NCI-H446 (cell line): ENCODE measurements around the gene GSTM2.
"Not testable (repeated sequence)": the region's sequence is repeated elsewhere in the genome, so short reads cannot be mapped to it uniquely, and the experiment has no call there.

Experiments used
- DNase-seq, 2 experiments: peaks; one replicate each; lab custom pipeline; 2025; lab: John Stamatoyannopoulos, UW

The GSTM2 gene

DNA sequence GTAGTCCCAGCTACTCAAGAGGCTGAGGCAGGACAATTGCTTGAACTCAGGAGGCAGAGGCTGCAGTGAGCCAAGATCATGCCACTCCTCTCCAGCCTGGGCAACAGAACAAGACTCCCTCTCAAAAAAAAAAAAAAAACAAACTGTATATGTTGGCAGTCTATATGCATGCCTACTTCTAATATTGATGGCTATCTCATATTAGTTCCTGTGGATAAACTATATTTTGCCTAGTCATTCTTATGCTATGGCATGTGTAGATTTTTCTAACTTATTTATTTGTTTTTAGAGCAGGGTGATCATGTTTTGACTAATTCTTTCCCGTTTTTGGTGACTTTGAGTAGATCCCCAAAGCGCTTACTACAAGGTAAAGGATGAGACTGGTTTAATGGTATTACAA is 10.8 kb downstream of the GSTM2 start:
- not testable (repeated sequence) for DNase-seq

DNA sequence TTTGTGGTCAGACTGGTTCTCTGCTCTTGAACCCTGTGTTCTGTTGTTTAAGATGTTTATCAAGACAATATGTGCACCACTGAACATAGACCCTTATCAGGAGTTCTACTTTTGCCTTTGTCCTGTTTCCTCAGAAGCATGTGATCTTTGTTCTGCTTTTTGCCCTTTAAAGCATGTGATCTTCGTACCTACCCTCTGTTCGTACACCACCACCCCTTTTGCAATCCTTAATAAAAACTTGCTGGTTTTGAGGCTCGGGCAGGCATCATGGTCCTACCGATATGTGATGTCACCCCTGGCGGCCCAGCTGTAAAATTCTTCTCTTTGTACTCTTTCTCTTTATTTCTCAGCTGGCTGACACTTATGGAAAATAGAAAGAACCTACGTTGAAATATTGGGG is 16.9 kb downstream of the GSTM2 start:
- DNase-seq, result not testable (repeated sequence)

DNA sequence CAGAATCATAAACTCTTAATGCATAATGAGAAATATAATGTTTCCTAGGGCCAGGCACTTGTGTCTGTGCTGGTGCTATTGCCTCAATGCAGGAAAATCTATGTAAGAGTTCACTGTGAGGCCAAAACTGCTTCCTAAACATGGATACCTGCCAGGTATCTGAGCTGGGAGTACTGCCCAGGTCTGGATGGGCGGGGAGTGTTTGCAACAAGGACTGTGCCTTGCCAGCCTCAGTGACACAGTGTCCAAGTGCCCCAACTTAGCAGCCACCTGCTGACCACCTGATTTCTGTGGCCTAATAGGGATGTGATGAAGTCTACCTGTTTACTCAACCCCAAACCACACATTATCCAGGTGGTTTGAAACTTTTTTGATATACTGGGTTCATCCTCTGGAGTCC is 17.5 kb downstream of the GSTM2 start:
- not testable (repeated sequence) for DNase-seq

DNA sequence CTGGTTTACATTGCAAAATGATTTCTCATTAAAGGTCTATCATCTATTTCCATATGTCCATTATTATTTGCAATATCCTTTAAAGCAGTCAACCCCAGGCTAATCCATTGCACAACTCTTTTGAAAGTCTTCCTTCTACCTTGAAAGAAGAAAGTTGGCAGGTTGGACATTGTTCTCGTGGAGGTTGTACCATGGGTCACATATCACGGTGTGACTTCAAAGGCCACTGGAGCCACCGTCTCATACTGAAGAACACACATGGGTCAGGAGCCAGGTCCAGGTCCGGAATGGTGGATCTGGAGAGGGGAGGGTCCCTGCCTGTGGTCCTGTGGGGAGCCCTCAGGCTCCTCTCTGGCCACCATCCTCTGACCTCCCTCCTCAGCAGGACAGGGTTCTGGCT is 18.0 kb downstream of the GSTM2 start:
- not testable (repeated sequence) for DNase-seq

DNA sequence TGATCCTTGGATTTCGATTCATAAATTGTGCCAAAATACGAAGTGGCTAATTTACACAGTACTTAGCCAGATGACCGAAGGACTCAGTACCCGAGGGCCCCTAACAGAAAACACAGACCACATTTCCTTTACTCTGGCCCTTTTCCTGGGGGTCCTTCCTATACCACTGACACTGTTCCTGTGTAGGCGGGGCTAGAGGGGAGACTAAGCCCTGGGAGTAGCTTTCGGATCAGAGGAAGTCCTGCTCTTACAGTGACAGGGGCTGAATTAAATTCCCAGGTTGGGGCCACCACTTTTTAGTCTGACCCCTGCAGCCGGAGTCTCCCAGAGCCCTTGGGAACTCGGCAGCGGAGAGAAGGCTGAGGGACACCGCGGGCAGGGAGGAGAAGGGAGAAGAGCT is 19.3 kb downstream of the GSTM2 start:
- not testable (repeated sequence) for DNase-seq

DNA sequence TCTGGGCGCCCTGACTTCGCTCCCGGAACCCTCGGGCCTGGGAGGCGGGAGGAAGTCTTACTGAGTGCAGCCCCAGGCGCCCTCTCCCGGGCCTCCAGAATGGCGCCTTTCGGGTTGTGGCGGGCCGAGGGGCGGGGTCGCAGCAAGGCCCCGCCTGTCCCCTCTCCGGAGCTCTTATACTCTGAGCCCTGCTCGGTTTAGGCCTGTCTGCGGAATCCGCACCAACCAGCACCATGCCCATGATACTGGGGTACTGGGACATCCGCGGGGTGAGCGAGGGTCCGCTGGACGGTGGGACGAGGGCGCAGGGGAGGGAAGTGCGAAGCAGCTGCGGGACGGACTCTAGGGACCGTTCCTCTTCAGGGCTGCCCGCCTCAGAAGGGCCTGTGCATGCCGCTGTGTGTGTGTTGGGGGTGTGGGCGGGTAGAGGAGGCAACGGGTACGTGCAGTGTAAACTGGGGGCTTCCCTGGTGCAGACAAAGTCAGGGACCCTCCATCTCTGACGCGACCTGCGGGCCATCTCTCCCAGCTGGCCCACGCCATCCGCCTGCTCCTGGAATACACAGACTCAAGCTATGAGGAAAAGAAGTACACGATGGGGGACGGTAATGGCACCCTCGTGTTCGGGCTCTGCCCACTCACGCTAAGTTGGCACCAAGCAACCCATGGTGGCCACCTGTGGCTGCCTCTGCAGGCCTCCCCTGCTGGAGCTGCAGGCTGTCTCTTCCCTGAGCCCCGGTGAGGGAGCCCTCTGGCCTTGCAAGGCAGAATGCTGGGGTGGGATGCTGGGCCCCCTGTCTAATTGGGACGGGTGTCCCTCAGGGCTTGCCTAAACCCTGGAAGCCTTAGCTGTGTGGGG is 20.0 kb downstream of the GSTM2 start, which contains the start of gene GSTM1:
Gene GSTM1 (plus strand): TSS at position 177 of the 859 bp plus-strand sequence. CDS start 57 bp downstream, at position 234.
- DNase-seq, result no peak

DNA sequence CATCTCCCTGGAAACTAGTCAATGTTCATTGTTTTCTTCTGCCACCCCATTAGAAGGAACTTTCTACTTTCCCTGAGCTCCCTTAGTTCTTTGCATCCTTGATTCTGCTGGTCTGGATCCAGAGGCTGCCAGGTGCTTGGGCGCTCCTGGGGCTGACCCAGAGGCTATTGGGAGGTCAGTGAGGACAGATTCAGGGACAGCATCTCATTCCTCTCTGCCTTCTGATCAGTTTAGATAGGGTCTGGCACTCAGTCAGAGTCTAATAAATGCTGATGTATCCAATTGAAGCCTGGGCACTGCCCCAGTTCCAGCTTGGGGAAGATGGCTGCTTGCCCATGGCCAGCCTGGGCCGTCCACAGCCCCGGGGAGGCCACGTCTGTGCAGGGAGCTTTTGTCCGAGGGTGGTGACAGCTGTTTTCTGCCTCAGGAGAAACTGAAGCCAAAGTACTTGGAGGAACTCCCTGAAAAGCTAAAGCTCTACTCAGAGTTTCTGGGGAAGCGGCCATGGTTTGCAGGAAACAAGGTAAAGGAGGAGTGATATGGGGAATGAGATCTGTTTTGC is 22.1 kb downstream of the GSTM2 start:
- DNase-seq, result no peak

DNA sequence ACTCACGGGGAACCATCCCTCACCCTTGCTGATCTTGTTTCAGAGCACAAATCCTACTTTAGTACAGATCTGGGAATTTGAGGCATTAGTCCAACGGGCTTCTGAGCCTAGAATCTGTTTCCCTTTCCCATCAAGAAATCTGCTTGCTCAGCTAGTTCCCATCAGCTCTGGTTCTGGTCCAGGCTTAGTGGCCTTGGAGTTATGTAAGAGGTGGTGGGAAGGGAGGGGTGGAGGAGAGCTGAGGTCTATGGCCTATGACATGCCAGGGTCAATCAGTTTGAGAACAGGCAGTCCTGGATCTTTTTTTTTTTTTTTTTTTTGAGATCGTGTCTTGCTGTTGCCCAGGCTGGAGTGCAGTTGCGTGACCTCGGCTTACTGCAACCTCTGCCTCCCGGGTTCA is 23.9 kb downstream of the GSTM2 start:
- DNase-seq, result no peak

DNA sequence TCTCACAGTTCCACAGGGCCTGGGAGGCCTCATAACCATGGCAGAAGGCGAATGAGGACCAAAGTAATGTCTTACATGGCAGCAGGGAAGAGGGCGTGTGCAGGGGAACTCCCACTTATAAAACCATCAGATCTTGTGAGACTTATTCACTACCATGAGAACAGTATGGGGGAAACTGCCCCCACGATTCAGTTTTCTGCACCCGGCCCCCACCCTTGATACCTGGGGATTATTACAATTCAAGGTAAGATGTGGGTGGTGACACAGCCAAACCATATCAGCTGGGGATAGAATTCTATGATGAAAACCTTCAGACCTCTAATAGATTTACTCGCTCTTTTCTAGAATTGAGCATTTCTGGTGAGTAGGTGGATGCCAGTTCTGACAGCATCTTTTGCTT is 26.5 kb downstream of the GSTM2 start:
- not testable (repeated sequence) for DNase-seq

DNA sequence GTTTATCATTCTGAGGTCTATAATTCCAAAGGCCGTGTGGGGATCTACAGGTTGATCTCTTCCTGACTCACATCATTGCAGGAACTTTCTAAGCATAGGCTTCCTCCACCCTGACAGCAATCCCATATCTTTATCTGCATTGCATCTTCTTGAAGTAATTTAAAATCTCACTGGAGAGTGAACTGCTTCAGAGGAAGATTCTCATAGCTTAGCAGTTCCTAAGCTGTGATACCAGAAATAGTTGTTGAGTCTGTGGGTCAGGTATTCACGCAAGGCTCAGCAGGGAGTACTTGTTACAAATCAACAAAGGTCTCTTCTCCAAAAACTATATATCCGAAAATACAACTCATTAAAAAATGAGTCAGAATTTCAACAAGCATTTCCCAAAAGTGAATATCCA is 27.3 kb downstream of the GSTM2 start:
- not testable (repeated sequence) for DNase-seq

DNA sequence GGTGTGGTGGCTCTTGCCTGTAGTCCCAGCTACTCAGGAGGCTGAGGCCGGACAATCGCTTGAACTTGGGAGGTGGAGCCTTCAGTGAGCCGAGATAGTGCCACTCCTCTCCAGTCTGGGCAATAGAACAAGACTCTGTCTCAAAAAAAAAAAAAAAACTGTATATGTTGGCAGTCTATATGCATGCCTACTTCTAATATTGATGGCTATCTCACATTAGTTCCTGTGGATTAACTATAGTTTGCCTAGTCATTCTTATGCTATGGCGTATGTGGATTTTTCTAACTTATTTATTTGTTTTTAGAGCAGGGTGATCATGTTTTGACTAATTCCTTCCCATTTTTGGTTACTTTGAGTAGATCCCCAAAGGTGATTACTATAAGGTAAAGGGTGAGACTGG is 29.2 kb downstream of the GSTM2 start:
- DNase-seq, result no peak

DNA sequence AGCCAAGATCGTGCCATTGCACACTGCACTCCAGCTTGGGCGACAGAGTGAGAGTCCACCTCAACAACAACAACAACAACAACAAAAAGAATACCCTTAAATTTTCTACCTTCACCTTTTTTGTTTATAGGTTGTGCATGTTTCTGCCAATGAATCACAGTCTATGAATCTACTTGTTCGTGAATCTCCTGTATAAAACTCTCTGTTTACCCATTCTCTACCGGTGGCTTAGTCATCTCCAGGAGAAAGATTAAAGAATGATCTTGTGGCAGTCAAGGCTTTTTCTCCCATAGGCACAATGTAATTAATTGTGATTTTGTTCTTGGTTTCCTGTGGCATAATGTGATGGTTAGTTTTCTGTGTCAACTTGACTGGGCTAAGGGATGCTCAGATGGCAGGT is 30.0 kb downstream of the GSTM2 start:
- DNase-seq, result not testable (repeated sequence)

DNA sequence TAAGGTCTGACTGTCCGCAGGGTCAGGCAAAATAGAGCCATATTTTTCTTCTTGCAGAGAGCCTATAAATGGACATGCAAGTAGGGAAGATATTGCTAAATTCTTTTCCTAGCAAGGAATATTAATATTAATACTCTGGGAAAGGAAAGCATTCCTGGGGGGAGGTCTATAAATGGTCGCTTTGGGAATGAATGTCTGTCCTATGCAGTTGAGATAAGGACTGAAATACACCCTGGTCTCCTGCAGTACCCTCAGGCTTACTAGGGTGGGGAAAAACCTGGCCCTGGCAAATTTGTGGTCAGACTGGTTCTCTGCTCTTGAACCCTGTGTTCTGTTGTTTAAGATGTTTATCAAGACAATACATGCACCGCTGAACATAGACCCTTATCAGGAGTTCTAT is 35.1 kb downstream of the GSTM2 start:
- DNase-seq, result not testable (repeated sequence)

DNA sequence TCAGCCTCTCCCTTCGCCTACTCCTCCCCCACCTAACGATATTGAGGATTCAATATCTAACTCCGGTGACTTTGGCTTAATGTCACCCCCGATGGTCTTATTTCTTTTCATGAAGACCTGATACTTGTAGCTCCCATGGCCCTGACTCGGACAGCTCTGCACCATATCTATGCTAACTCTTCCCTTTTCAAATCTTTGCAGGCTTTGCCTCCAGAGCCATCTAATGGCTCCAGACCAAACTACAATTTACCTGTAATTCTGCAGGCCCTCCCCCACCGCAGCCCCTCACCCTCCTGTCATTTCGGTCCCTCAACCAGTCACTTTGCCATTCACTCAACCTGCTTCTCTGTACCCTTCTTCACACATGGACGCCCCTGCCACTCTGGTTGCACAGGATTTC is 36.3 kb downstream of the GSTM2 start:
- no peak for DNase-seq

DNA sequence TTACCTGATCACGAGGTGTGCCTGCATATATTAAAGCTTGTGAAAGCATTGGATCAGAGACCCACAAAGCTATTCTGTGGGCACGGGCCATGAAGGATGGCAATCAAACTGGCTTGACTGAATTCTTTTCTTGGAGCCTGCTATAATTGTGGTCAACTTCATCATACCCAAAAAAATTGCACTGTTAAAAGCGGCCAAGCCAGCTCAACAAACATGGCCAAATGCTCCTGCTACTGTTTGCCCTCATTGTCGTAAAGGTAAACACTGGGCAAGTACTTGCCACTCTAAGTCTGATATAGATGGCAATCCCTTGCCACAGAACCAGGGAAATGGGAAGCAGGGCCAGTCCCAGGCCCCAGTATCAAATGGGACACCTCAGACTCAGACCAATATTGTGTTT is 37.6 kb downstream of the GSTM2 start:
- no peak for DNase-seq

DNA sequence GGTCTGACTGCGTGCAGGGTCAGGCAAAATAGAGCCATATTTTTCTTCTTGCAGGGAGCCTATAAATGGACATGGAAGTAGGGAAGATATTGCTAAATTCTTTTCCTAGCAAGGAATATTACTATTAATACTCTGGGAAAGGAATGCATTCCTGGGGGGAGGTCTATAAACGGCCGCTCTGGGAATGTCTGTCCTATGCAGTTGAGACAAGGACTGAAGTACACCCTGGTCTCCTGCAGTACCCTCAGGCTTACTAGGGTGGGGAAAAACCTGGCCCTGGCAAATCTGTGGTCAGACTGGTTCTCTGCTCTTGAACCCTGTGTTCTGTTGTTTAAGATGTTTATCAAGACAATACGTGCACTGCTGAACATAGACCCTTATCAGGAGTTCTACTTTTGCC is 41.1 kb downstream of the GSTM2 start:
- not testable (repeated sequence) for DNase-seq

DNA sequence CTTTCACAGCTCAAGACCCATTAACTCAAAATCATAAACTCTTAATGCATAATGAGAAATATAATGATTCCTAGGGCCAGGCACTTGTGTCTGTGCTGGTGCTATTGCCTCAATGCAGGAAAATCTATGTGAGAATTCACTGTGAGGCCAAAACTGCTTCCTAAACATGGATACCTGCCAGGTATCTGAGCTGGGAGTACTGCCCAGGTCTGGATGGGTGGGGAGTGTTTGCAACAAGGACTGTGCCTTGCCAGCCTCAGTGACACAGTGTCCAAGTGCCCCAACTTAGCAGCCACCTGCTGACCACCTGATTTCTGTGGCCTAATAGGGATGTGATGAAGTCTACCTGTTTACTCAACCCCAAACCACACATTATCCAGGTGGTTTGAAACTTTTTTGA is 42.0 kb downstream of the GSTM2 start:
- DNase-seq, result not testable (repeated sequence)

DNA sequence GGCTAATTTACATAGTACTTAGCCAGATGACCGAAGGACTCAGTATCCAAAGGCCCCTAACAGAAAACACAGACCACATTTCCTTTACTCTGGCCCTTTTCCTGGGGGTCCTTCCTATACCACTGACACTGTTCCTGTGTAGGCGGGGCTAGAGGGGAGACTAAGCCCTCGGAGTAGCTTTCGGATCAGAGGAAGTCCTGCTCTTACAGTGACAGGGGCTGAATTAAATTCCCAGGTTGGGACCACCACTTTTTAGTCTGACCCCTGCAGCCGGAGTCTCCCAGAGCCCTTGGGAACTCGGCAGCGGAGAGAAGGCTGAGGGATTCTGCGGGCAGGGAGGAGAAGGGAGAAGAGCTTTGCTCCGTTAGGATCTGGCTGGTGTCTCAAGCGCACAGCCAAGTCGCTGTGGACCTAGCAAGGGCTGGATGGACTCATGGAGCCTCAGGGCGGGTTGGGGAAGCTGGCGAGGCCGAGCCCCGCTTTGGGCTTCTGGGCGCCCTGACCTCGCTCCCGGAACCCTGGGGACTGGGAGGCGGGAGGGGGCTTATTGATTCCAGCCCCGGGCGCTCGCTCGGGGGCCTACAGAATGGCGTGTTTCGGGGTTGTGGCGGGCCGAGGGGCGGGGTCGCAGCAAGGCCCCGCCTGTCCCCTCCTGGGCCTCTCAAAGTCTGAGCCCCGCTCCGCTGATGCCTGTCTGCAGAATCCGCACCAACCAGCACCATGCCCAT is 43.9 kb downstream of the GSTM2 start, which contains the start of gene GSTM5:
Gene GSTM5 (plus strand): TSS at position 659 of the 728 bp plus-strand sequence. CDS start 62 bp downstream, at position 721.
- not testable (repeated sequence) for DNase-seq

DNA sequence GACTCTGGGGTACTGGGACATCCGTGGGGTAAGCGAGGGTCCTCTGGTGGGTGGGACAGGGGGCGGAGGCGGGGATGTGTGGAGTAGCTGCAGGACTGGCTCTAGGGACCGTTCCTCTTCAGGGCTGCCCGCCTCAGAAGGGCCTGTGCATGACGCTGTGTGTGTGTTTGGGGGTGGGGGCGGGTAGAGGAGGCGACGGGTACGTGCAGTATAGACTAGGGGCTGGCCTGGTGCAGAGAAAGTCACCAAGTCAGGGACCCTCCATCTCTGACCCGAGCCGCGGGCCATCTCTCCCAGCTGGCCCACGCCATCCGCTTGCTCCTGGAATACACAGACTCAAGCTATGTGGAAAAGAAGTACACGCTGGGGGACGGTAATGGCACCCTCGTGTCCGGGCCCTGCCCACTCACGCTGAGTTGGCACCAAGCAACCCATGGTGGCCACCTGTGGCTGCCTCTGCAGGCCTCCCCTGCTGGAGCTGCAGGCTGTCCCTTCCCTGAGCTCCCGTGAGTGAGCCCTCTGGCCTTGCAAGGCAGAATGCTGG is 44.5 kb downstream of the GSTM2 start:
- DNase-seq, result no peak

DNA sequence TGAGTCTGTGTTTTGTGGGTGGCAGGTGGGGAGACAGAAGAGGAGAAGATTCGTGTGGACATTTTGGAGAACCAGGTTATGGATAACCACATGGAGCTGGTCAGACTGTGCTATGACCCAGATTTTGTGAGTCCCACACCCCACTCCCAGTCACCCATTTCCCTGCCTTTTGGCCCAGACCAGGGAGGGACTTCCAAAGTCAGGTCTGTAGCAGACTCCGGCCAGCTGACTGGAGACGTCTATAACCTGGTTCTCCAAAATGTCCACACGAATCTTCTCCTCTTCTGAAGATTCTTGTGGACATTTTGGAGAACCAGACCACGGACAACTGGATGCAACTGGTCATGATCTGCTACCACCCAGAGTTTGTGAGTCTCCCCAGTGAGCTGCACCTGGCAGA is 45.8 kb downstream of the GSTM2 start:
- DNase-seq, result no peak

DNA sequence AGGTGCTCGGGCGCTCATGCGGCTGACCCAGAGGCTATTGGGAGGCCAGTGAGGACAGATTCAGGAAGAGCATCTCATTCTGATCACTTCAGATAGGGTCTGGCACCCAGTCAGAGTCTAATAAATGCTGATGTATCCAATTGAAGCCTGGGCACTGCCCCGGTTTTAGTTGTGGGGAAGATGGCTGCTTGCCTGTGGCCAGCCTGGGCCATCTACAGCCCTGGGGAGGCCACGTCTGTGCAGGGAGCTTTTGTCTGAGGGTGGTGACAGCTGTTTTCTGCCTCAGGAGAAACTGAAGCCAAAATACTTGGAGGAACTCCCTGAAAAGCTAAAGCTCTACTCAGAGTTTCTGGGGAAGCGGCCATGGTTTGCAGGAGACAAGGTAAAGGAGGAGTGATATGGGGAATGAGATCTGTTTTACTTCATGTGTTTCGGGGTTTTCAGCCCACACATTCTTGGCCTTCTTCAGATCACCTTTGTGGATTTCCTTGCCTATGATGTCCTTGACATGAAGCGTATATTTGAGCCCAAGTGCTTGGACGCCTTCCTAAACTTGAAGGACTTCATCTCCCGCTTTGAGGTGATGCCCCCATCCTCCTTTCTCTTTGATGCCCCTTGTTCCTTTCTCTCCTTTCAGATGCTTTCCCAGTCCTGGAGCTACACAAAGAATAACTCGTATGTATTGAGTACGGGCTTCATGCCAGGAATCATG is 47.0 kb downstream of the GSTM2 start:
- DNase-seq, result no peak

DNA sequence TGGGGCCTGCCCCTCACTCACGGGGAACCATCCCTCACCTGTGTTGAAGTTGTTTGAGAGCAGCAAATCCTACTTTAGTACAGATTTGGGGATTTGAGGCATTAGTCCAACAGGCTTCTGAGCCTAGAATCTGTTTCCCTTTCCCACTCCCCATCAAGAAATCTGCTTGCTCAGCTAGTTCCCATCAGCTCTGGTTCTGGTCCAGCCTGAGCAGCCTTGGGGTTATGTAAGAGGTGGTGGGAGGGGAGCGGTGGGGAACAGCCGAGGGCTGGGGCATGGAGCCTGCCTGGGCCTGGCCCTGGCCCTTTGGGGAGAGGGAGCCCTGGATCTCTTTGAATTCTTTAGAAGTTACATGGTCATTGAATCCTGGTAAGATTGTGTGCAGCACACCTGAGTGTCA is 48.3 kb downstream of the GSTM2 start:
- no peak for DNase-seq
